Stimulated activated CD8-positive, alpha-beta memory T cell treated with anti-CD3 and anti-CD28 coated beads, Interleukin-4, amount 100 ng/mL, for 48 hours (primary cell): Measurements from ENCODE around the gene CHRNG.
"Not testable (repeated sequence)": the region's sequence is repeated elsewhere in the genome, so short reads cannot be mapped to it uniquely, and the experiment has no call there.

Experiments used
- DNase-seq: peaks from one replicate; pipeline ENCODE4 v3.0.0-alpha.2; 2020

Gene CHRNG

GRCh38 chr2:232547991-232548390 lies 8.5 kb downstream of the CHRNG start:
- no peak for DNase-seq

- DNase-seq = no peak
Measured at GRCh38 chr2:232549655-232550353, 10.3 kb downstream of the CHRNG start.

GRCh38 chr2:232550354-232551249 lies 11.1 kb downstream of the CHRNG start, which contains the start of the genes EIF4E2 and TIGD1:
Gene EIF4E2, plus strand, starts transcription at chr2:232550689. Its CDS starts 36 bp downstream, at chr2:232550725.
Gene TIGD1, minus strand, starts transcription at chr2:232550557. Its CDS starts 675 bp downstream, at chr2:232549882.
- DNase-seq = peak; percentile 94

- DNase-seq = no peak
Measured at GRCh38 chr2:232551250-232551638, 11.8 kb downstream of the CHRNG start.

GRCh38 chr2:232551776-232552175 lies 12.3 kb downstream of the CHRNG start:
- no peak for DNase-seq

- DNase-seq = no peak
Measured at GRCh38 chr2:232556426-232556825, 16.9 kb downstream of the CHRNG start.

GRCh38 chr2:232562515-232563151 lies 23.1 kb downstream of the CHRNG start:
- DNase-seq = no peak

GRCh38 chr2:232563580-232563979 lies 24.1 kb downstream of the CHRNG start:
- DNase-seq = no peak

- DNase-seq = no peak
Measured at GRCh38 chr2:232567721-232568120, 28.2 kb downstream of the CHRNG start.

GRCh38 chr2:232568161-232568560 lies 28.7 kb downstream of the CHRNG start:
- no peak for DNase-seq

- DNase-seq = no peak
Measured at GRCh38 chr2:232569541-232569940, 30.0 kb downstream of the CHRNG start.

- DNase-seq = not testable (repeated sequence)
Measured at GRCh38 chr2:232570481-232570880, 31.0 kb downstream of the CHRNG start.

GRCh38 chr2:232571026-232571474 lies 31.6 kb downstream of the CHRNG start:
- no peak for DNase-seq

GRCh38 chr2:232573042-232573441 lies 33.5 kb downstream of the CHRNG start:
- no peak for DNase-seq

GRCh38 chr2:232573771-232574435 lies 34.4 kb downstream of the CHRNG start:
- DNase-seq = no peak

GRCh38 chr2:232574674-232575403 lies 35.3 kb downstream of the CHRNG start:
- DNase-seq = no peak

- DNase-seq = no peak
Measured at GRCh38 chr2:232575404-232575746, 35.9 kb downstream of the CHRNG start.

- no peak for DNase-seq
Measured at GRCh38 chr2:232576995-232577394, 37.5 kb downstream of the CHRNG start.

- no peak for DNase-seq
Measured at GRCh38 chr2:232577841-232578240, 38.3 kb downstream of the CHRNG start.

- no peak for DNase-seq
Measured at GRCh38 chr2:232578626-232579025, 39.1 kb downstream of the CHRNG start.

- DNase-seq = no peak
Measured at GRCh38 chr2:232580648-232580981, 41.1 kb downstream of the CHRNG start.

GRCh38 chr2:232581725-232582124 lies 42.2 kb downstream of the CHRNG start:
- no peak for DNase-seq
